GM20000 (cell line): ENCODE measurements around the gene EIF2AK2.

Experiments
- DNase-seq: peaks from one replicate; pipeline ENCODE4 v3.0.0; 2012; ENCODE audit warnings: low spot score
- CTCF ChIP-seq: IDR thresholded peaks from 2 replicates; pipeline ENCODE4 v1.5.1; 2012; ENCODE audit warnings: mild to moderate bottlenecking, control low read depth; ENCODE audit errors: extremely low read depth, missing control alignments

The EIF2AK2 gene

GRCh38 chr2:37188570-37188969, 31.8 kb upstream of the EIF2AK2 start, which contains the start of gene SULT6B1:
TSS of gene SULT6B1 (minus strand) at chr2:37188670. CDS start at chr2:37188640, 30 bp downstream.
- no peak for DNase-seq
- TF ChIP-seq CTCF, result no peak

- no peak for DNase-seq
- no peak for TF ChIP-seq CTCF
Observed at GRCh38 chr2:37181726-37182684, 25.2 kb upstream of the EIF2AK2 start.

DNA sequence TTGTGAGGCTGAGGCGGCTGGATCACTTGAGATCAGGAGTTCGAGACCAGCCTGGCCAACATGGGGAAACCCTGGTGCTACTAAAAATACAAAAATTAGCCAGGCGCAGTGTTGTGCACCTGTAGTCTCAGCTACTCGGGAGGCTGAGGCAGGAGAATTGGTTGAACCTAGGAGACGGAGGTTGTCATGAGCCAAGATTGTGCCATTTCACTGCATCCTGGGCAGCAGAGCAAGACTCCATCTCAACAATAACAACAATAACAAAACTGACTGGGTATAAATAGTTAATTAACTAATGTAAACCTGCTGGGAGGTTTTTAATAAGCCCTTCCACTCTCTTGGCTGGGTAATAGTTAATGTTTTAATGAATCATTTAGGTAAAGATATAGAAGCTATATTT, 23.9 kb upstream of the EIF2AK2 start:
- DNase-seq, result no peak
- no peak for TF ChIP-seq CTCF

DNA sequence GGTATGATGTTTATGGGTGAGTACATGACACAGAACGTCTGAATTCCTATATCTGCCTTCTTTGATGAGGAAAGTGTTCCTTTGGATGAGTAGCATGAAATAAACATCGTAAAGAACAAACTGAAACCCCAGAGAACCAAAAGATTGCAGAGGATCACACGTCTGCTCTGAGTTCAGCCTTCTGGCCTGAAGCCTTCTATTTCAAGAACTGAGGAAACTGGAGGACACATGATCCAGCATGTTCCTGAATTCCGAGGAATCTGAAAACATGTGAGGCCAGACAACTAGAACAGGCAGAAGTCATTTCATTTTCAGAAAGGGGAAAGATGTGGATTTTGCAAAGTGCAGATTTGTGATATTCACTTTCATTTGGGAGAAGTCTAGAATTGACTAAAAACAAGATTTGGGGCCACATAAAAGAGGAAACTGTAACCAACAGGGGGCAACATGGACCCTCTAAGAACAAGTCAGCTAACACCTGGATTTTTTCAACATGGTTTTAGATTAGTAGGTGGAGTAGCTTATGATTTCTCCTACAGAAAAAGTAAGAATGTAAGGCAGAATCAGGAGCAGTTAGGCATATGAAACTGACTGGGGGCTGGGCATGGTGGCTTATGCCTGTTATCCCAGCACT, 23.3 kb upstream of the EIF2AK2 start:
- no peak for TF ChIP-seq CTCF
- DNase-seq, result no peak

GRCh38 chr2:37173741-37174140, 17.0 kb upstream of the EIF2AK2 start:
- DNase-seq, result no peak
- no peak for TF ChIP-seq CTCF

- DNase-seq, result no peak
- no peak for TF ChIP-seq CTCF
Observed at GRCh38 chr2:37171624-37171950, 14.8 kb upstream of the EIF2AK2 start.
